Measurements from ENCODE around the gene GALNT5. TPM values are rescaled to one million over a fixed set of nuclear protein-coding genes. Genes with fewer than 3 reads are reported as not detected.

The GALNT5 gene
- total RNA-seq, 1 experiment from 2014 or later = not detected

DNA sequence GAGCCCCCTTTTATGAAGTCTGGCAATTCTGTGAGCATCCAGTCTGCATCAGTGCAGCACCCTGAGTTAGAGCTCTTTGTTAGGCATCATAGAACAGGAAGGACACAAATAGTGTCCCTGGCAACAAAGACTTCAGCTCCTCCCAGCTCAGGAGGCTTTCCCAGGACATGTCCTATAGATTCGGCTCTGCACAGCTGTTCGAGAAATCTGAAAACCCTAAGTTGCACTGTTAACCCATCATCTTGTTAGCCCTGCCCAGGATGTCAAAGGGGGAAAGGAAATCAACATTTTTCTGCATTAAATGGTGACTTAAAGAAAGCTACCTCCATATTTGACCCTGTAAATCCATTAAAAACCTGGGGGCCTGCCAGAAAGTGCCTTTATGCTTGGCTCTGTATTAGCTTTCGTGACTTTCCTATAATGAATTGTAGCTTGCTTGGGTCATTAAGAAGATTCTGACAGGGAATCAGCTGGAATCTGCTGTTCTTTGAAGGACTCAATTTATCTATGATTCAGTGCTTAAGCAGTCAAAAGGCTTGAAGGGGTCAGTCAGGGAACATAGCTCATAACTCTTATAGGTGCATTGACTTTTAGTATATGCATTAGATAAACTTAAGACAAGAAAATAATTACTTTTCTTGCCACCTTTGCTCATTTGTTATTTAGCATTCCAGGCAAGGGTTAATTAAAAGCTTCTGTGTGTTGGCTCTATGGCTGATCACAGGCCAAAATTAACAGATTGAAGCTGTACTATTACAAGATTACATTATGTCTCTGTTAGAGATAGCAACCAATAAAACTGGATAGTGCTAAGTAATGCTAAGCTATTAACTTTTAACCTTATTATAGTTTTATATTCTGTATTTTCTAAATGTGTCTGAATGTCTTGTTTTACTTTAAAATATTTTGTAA lies 47.6 kb downstream of the GALNT5 start:
- Histone ChIP-seq H3K9me3 (ENCODE audit: low read length) (no peaks in the 10 kb centered on the region), H3K36me3 (ENCODE audit: insufficient read depth, low read length) (no peaks in the 10 kb centered on the region), H3K9me2 (replicated peaks; ENCODE audit: insufficient read depth, low read length) (no peaks in the 10 kb centered on the region), H3K27me3 (ENCODE audit: low read length) (no peaks in the 10 kb centered on the region), H3K27ac (ENCODE audit: low read length) (no peak overlapping the region), H3K4me3 (ENCODE audit: low read length) (no peak overlapping the region), H3K79me2 (ENCODE audit: low read length) (no peaks in the 10 kb centered on the region), H2AFZ (ENCODE audit: low read length) (no peak overlapping the region), H3K4me2 (ENCODE audit: low read depth, low read length, poor library complexity, severe bottlenecking) (no peak overlapping the region), H3K4me1 (ENCODE audit: low read length) (no peaks in the 10 kb centered on the region), H4K20me1 (ENCODE audit: insufficient read depth, low read depth, low read length) (no peaks in the 10 kb centered on the region), H3K9ac (ENCODE audit: low read length) (no peak overlapping the region)
- no peak for DNase-seq

GRCh38 chr2:157305723-157306110 lies 48.2 kb downstream of the GALNT5 start:
- Histone ChIP-seq H4K20me1 (ENCODE audit: insufficient read depth, low read depth, low read length) (no peaks in the 10 kb centered on the region), H3K79me2 (ENCODE audit: low read length) (no peaks in the 10 kb centered on the region), H3K9me2 (replicated peaks; ENCODE audit: insufficient read depth, low read length) (no peaks in the 10 kb centered on the region), H3K4me3 (ENCODE audit: low read length) (no peak overlapping the region), H3K4me2 (ENCODE audit: low read depth, low read length, poor library complexity, severe bottlenecking) (no peak overlapping the region), H3K27ac (ENCODE audit: low read length) (no peak overlapping the region), H3K9me3 (ENCODE audit: low read length) (no peaks in the 10 kb centered on the region), H3K4me1 (ENCODE audit: low read length) (no peaks in the 10 kb centered on the region), H2AFZ (ENCODE audit: low read length) (no peak overlapping the region), H3K36me3 (ENCODE audit: insufficient read depth, low read length) (no peaks in the 10 kb centered on the region), H3K27me3 (ENCODE audit: low read length) (no peaks in the 10 kb centered on the region), H3K9ac (ENCODE audit: low read length) (no peak overlapping the region)
- DNase-seq = no peak

- DNase-seq = no peak
- Histone ChIP-seq H2AFZ (ENCODE audit: low read length) (no peak overlapping the region), H3K79me2 (ENCODE audit: low read length) (no peaks in the 10 kb centered on the region), H3K36me3 (ENCODE audit: insufficient read depth, low read length) (no peaks in the 10 kb centered on the region), H3K9me3 (ENCODE audit: low read length) (no peaks in the 10 kb centered on the region), H3K4me1 (ENCODE audit: low read length) (no peaks in the 10 kb centered on the region), H3K9ac (ENCODE audit: low read length) (no peak overlapping the region), H3K27me3 (ENCODE audit: low read length) (no peaks in the 10 kb centered on the region), H3K27ac (ENCODE audit: low read length) (no peak overlapping the region), H3K4me3 (ENCODE audit: low read length) (no peak overlapping the region), H3K4me2 (ENCODE audit: low read depth, low read length, poor library complexity, severe bottlenecking) (no peak overlapping the region), H3K9me2 (replicated peaks; ENCODE audit: insufficient read depth, low read length) (no peaks in the 10 kb centered on the region), H4K20me1 (ENCODE audit: insufficient read depth, low read depth, low read length) (no peaks in the 10 kb centered on the region)
These were observed 49.5 kb downstream of the GALNT5 start for GRCh38 chr2:157307021-157307420.

- H3K9ac ChIP-seq (ENCODE audit: low read length) = no peak overlapping the region
- H3K27ac ChIP-seq (ENCODE audit: low read length) = no peak overlapping the region
- H3K9me3 ChIP-seq (ENCODE audit: low read length) = no peaks in the 10 kb centered on the region
- no peaks in the 10 kb centered on the region for H3K36me3 ChIP-seq (ENCODE audit: insufficient read depth, low read length)
- no peaks in the 10 kb centered on the region for H3K4me1 ChIP-seq (ENCODE audit: low read length)
- H3K79me2 ChIP-seq (ENCODE audit: low read length) = no peaks in the 10 kb centered on the region
- H3K4me3 ChIP-seq (ENCODE audit: low read length) = no peak overlapping the region
- H3K4me2 ChIP-seq (ENCODE audit: low read depth, low read length, poor library complexity, severe bottlenecking) = no peak overlapping the region
- no peak overlapping the region for H2AFZ ChIP-seq (ENCODE audit: low read length)
- no peak for DNase-seq
- no peaks in the 10 kb centered on the region for H4K20me1 ChIP-seq (ENCODE audit: insufficient read depth, low read depth, low read length)
- no peaks in the 10 kb centered on the region for H3K27me3 ChIP-seq (ENCODE audit: low read length)
- H3K9me2 ChIP-seq (replicated peaks; ENCODE audit: insufficient read depth, low read length) = no peaks in the 10 kb centered on the region
These were observed 52.4 kb downstream of the GALNT5 start for GRCh38 chr2:157309878-157310277.

- no peak overlapping the region for H3K9ac ChIP-seq (ENCODE audit: low read length)
- H3K4me3 ChIP-seq (ENCODE audit: low read length) = no peak overlapping the region
- no peak for DNase-seq
- no peaks in the 10 kb centered on the region for H3K79me2 ChIP-seq (ENCODE audit: low read length)
- H3K9me3 ChIP-seq (ENCODE audit: low read length) = no peaks in the 10 kb centered on the region
- no peak overlapping the region for H3K4me2 ChIP-seq (ENCODE audit: low read depth, low read length, poor library complexity, severe bottlenecking)
- H3K27ac ChIP-seq (ENCODE audit: low read length) = no peak overlapping the region
- H3K27me3 ChIP-seq (ENCODE audit: low read length) = no peaks in the 10 kb centered on the region
- no peak overlapping the region for H2AFZ ChIP-seq (ENCODE audit: low read length)
- H4K20me1 ChIP-seq (ENCODE audit: insufficient read depth, low read depth, low read length) = no peaks in the 10 kb centered on the region
- H3K4me1 ChIP-seq (ENCODE audit: low read length) = no peaks in the 10 kb centered on the region
- no peaks in the 10 kb centered on the region for H3K36me3 ChIP-seq (ENCODE audit: insufficient read depth, low read length)
- no peaks in the 10 kb centered on the region for H3K9me2 ChIP-seq (replicated peaks; ENCODE audit: insufficient read depth, low read length)
These were observed 54.2 kb downstream of the GALNT5 start for GRCh38 chr2:157311706-157312105.

DNA sequence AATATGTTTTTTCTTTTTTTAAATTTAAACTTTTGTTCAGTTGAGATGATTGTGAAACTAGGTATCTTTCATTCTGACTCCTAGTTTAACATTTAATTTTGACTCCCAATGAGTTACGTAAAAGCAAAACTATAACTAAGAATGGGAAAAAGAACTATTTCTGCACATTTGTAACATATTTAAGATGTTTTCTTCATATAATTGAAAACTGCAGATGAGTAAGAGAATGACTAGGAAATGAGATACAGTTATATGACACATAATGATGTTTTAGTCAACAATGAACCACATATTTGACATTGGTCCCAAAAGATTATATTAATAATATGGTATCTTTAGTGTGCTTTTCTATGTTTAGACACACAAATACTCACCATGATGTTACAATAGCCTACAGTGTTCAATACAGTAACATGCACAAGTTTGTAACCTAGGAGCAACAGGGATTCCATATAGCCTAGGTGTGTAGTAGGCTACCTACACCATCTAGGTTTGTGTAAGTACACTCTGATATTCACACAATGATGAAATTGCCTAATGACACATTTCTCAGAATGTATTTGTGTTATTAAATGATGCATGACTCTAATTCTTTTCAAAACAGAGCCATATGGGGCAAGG lies 55.5 kb downstream of the GALNT5 start:
- no peak overlapping the region for H3K4me2 ChIP-seq (ENCODE audit: low read depth, low read length, poor library complexity, severe bottlenecking)
- H3K4me1 ChIP-seq (ENCODE audit: low read length) = no peaks in the 10 kb centered on the region
- H3K27me3 ChIP-seq (ENCODE audit: low read length) = no peaks in the 10 kb centered on the region
- no peak overlapping the region for H3K4me3 ChIP-seq (ENCODE audit: low read length)
- no peak overlapping the region for H3K27ac ChIP-seq (ENCODE audit: low read length)
- no peak overlapping the region for H3K9ac ChIP-seq (ENCODE audit: low read length)
- no peaks in the 10 kb centered on the region for H3K9me3 ChIP-seq (ENCODE audit: low read length)
- no peak for DNase-seq
- no peaks in the 10 kb centered on the region for H3K9me2 ChIP-seq (replicated peaks; ENCODE audit: insufficient read depth, low read length)
- H4K20me1 ChIP-seq (ENCODE audit: insufficient read depth, low read depth, low read length) = no peaks in the 10 kb centered on the region
- no peaks in the 10 kb centered on the region for H3K36me3 ChIP-seq (ENCODE audit: insufficient read depth, low read length)
- H3K79me2 ChIP-seq (ENCODE audit: low read length) = no peaks in the 10 kb centered on the region
- H2AFZ ChIP-seq (ENCODE audit: low read length) = no peak overlapping the region

- Histone ChIP-seq H3K9me2 (replicated peaks; ENCODE audit: insufficient read depth, low read length) (no peaks in the 10 kb centered on the region), H3K9ac (ENCODE audit: low read length) (no peak overlapping the region), H3K27me3 (ENCODE audit: low read length) (no peaks in the 10 kb centered on the region), H3K9me3 (ENCODE audit: low read length) (no peaks in the 10 kb centered on the region), H3K27ac (ENCODE audit: low read length) (no peak overlapping the region), H3K4me1 (ENCODE audit: low read length) (no peaks in the 10 kb centered on the region), H3K79me2 (ENCODE audit: low read length) (no peaks in the 10 kb centered on the region), H3K4me3 (ENCODE audit: low read length) (no peak overlapping the region), H3K36me3 (ENCODE audit: insufficient read depth, low read length) (no peaks in the 10 kb centered on the region), H4K20me1 (ENCODE audit: insufficient read depth, low read depth, low read length) (no peaks in the 10 kb centered on the region), H2AFZ (ENCODE audit: low read length) (no peak overlapping the region), H3K4me2 (ENCODE audit: low read depth, low read length, poor library complexity, severe bottlenecking) (no peak overlapping the region)
- DNase-seq = no peak
These were observed 58.4 kb downstream of the GALNT5 start for GRCh38 chr2:157315901-157316300.

- Histone ChIP-seq H3K79me2 (ENCODE audit: low read length) (no peaks in the 10 kb centered on the region), H3K27me3 (ENCODE audit: low read length) (no peaks in the 10 kb centered on the region), H3K9me3 (ENCODE audit: low read length) (no peaks in the 10 kb centered on the region), H3K4me3 (ENCODE audit: low read length) (no peak overlapping the region), H2AFZ (ENCODE audit: low read length) (no peak overlapping the region), H3K4me1 (ENCODE audit: low read length) (no peaks in the 10 kb centered on the region), H3K9ac (ENCODE audit: low read length) (no peak overlapping the region), H3K27ac (ENCODE audit: low read length) (no peak overlapping the region), H4K20me1 (ENCODE audit: insufficient read depth, low read depth, low read length) (no peaks in the 10 kb centered on the region), H3K4me2 (ENCODE audit: low read depth, low read length, poor library complexity, severe bottlenecking) (no peak overlapping the region), H3K9me2 (replicated peaks; ENCODE audit: insufficient read depth, low read length) (no peaks in the 10 kb centered on the region), H3K36me3 (ENCODE audit: insufficient read depth, low read length) (no peaks in the 10 kb centered on the region)
- no peak for DNase-seq
These were observed 61.4 kb downstream of the GALNT5 start for GRCh38 chr2:157318884-157319283.

Data from Karpas-422 (cell line).